Colonic mucosa (tissue), 4 donors: ENCODE data around the gene ASTN2. TPM values are rescaled to one million over a fixed set of nuclear protein-coding genes. Genes with fewer than 3 reads are reported as not detected.

Source experiments
- DNase-seq: peaks from one replicate; pipeline ENCODE4 v3.0.0-alpha.2; 2020
- H3K27ac ChIP-seq: fragments of 200-600 bp; one replicate; pipeline ENCODE4 v1.8.0; 2021
- H3K27me3 ChIP-seq: fragments of 200-600 bp; one replicate; pipeline ENCODE4 v1.8.0; 2021
- H3K36me3 ChIP-seq: fragments of 200-600 bp; one replicate; pipeline ENCODE4 v1.8.0; 2021
- H3K4me1 ChIP-seq: fragments of 200-600 bp; one replicate; pipeline ENCODE4 v1.8.0; 2021; ENCODE audit warnings: mild to moderate bottlenecking
- H3K4me3 ChIP-seq: fragments of 200-600 bp; one replicate; pipeline ENCODE4 v1.8.0; 2021
- H3K9ac ChIP-seq, 2 donors: one replicate each; pipeline ENCODE4 v1.7.0; 2013; ENCODE audit warnings: control low read depth in 2 of 2, low read depth in 2 of 2, low read length in 2 of 2
- H3K9me3 ChIP-seq: fragments of 200-600 bp; one replicate; pipeline ENCODE4 v1.8.0; 2021
- CTCF ChIP-seq: fragments of 200-600 bp; IDR thresholded peaks from one replicate; pipeline ENCODE4 v1.8.0; 2022; ENCODE audit warnings: antibody characterized with exemption, mild to moderate bottlenecking
- intact Hi-C: fragments of 100-400 bp; cut with DNase I; formaldehyde crosslinking; loops from one replicate; pipeline ENCODE4 v1.14.1; 2022
- total RNA-seq, 2 donors: library from RNA; stranded (reverse); fragmentation: NEBNext Ultra II Directional in 1 of 2; extraction: Animal tissue kit (Norgen Biotek cat#: 25700) in 1 of 2; gene quantifications; one replicate each; pipeline ENCODE4 v1.2.1, GENCODE V29; 2021
- donor health status: healthy.
- donor health status: DM: no; HTN: no; CAD: no.
- donor health status: DM: no; HTN: no; CAD: no.

The ASTN2 gene
- total RNA-seq, 2 donors from 2014 or later = 2.5 to 6.1 TPM

- H3K36me3 ChIP-seq = no peaks in the 10 kb centered on the region
- no peak for TF ChIP-seq CTCF
These were observed 456.0 kb downstream of the ASTN2 start for GRCh38 chr9:116958881-116959280.

DNA sequence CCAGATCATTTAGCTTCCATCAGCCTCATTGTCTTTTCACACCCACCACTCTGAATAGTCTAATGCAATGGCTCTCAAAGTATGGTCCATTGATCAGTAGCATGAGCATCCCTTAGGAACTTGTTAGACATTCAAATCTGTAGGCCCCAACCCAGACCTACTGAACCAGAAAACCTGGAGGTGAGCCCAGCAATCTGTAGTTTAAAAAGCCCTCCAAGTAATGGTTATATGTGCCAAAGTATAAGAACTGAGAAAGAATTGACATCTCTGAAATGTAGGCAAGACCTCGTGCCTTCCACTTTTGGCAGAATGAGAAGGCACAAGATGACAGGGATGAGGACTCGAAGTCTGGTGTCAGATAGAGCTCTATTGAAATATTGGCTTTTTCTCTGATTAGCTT is 460.1 kb downstream of the ASTN2 start:
- Histone ChIP-seq H3K9ac (no peak overlapping the region), H3K9me3 (no peaks in the 10 kb centered on the region), H3K36me3 (no peaks in the 10 kb centered on the region), H3K27me3 (no peaks in the 10 kb centered on the region), H3K4me1 (no peaks in the 10 kb centered on the region), H3K27ac (no peak overlapping the region), H3K4me3 (no peak overlapping the region)
- no peak for DNase-seq
- no peak for TF ChIP-seq CTCF
- intact Hi-C loops = no loop called here

More at GRCh38 chr9:116958881-116959280, 456.0 kb downstream of the ASTN2 start:
- no peak overlapping the region for H3K9ac ChIP-seq
- intact Hi-C loops = no loop called here
- H3K9me3 ChIP-seq = no peaks in the 10 kb centered on the region
- no peak overlapping the region for H3K27ac ChIP-seq
- DNase-seq = no peak
- no peak overlapping the region for H3K4me3 ChIP-seq
- H3K4me1 ChIP-seq = no peaks in the 10 kb centered on the region
- H3K27me3 ChIP-seq = no peaks in the 10 kb centered on the region

GRCh38 chr9:116953271-116953670 is 461.6 kb downstream of the ASTN2 start:
- intact Hi-C loops = no loop called here
- H3K27me3 ChIP-seq = no peaks in the 10 kb centered on the region
- H3K4me1 ChIP-seq = no peaks in the 10 kb centered on the region
- TF ChIP-seq CTCF = no peak
- no peak for DNase-seq
- H3K9ac ChIP-seq = no peak overlapping the region
- H3K27ac ChIP-seq = no peak overlapping the region
- H3K36me3 ChIP-seq = no peaks in the 10 kb centered on the region
- H3K9me3 ChIP-seq = no peaks in the 10 kb centered on the region
- no peak overlapping the region for H3K4me3 ChIP-seq

DNA sequence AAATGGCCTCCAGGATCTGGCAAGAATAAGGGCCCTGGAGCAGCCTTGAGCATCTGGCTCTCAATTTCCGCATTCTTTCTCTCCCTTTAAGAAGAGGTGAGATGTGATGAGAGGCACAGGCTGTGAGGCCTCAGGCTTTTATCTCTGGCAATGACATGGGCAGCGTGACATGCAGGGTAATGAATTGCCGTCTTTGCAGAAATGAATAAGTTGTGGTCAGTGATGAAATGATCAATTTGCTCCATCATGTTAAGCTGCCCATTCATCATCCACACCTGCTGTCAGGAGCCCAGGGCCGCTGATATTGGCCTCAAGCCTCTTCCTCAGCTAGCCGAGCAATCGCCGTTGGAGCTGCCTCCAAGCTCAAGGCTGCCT is 462.4 kb downstream of the ASTN2 start:
- Histone ChIP-seq H3K4me1 (no peaks in the 10 kb centered on the region), H3K9me3 (no peaks in the 10 kb centered on the region), H3K36me3 (no peaks in the 10 kb centered on the region), H3K4me3 (no peak overlapping the region), H3K27ac (no peak overlapping the region), H3K27me3 (no peaks in the 10 kb centered on the region), H3K9ac (no peak overlapping the region)
- intact Hi-C loops = no loop called here
- DNase-seq = no peak
- TF ChIP-seq CTCF = no peak

DNA sequence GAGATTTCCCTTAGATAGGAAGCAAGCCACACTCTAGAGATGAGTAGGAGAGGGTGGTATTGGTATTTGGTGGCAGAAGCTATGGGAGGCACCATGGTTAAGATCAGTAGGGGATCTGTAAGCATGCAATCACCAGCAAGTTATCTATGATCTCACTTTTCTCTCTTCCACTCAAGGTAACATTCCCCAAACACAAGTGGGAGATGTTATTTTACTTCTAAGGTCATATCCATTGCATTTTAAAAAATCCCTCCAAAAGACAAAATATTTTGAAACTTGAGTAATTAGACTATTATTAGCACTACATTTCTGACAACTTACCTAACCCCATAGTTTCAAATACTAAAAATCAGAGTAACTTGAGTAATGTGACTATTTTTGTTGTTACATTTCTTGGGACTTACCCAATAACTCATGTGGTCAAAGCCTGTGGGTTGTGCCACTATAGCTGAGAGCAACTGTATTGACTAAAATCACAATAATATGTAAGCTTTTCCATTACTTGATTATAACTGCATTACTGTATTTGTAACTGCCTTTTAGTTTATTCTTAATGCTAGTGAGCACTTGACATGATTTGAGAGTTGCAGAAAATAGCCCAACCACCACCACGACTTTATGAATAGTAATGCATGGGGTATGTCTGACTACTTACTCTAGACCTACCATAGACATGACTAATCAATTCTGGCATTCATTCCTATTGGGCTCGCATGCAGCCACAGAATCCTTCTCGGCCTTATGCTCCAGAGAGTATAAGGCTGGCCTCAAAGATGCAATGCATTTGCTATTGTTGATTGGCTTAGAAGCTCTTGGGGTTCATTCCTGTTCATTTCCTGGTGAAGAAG is 463.0 kb downstream of the ASTN2 start:
- intact Hi-C loops = no loop called here
- no peak for DNase-seq
- H3K4me3 ChIP-seq = no peak overlapping the region
- H3K4me1 ChIP-seq = no peaks in the 10 kb centered on the region
- TF ChIP-seq CTCF = no peak
- no peaks in the 10 kb centered on the region for H3K27me3 ChIP-seq
- no peaks in the 10 kb centered on the region for H3K36me3 ChIP-seq
- H3K9me3 ChIP-seq = no peaks in the 10 kb centered on the region
- no peak overlapping the region for H3K27ac ChIP-seq
- H3K9ac ChIP-seq = no peak overlapping the region
